T-helper 17 cell (primary cell): ENCODE measurements around the gene FFAR4. TPM values are rescaled to one million over a fixed set of nuclear protein-coding genes. Genes with fewer than 3 reads are reported as not detected.

Experiments used
- ATAC-seq: fragments of 150-1000 bp; cut with Tn5 transposase; 2 replicates; pipeline ENCODE4 v1.10.0; 2021; ENCODE audit warnings: mild to moderate bottlenecking, moderate library complexity
- DNase-seq, 3 donors: peaks; one replicate each; pipeline versions ENCODE4 v3.0.0 to v3.0.0-alpha.2; 2020 to 2021
- H3K9me3 ChIP-seq: one replicate; pipeline ENCODE4 v1.7.0; 2013; ENCODE audit warnings: low read length, mild to moderate bottlenecking; ENCODE audit not compliant: control insufficient read depth, poor library complexity, severe bottlenecking
- H3K27ac Mint-ChIP-seq: one replicate; pipeline ENCODE4 v1.8.0; 2022; ENCODE audit warnings: mild to moderate bottlenecking, moderate library complexity, mixed read lengths
- H3K27me3 Mint-ChIP-seq: one replicate; pipeline ENCODE4 v1.8.0; 2022; ENCODE audit warnings: mixed read lengths
- H3K36me3 Mint-ChIP-seq: one replicate; pipeline ENCODE4 v1.8.0; 2022; ENCODE audit warnings: low read depth, mixed read lengths
- H3K4me1 Mint-ChIP-seq: one replicate; pipeline ENCODE4 v1.8.0; 2022; ENCODE audit warnings: mild to moderate bottlenecking, mixed read lengths
- H3K4me3 Mint-ChIP-seq: one replicate; pipeline ENCODE4 v1.8.0; 2022; ENCODE audit warnings: mild to moderate bottlenecking, moderate library complexity, mixed read lengths
- total RNA-seq, 4 donors: library from RNA in 2 of 4; stranded (reverse) in 2 of 4; gene quantifications; one replicate each; pipeline ENCODE4 v1.2.3 and lab custom pipeline; 2022 to 2026

FFAR4 gene
- total RNA-seq, 2 donors from 2014 or later = not detected

- H3K9me3 ChIP-seq = no peaks in the 10 kb centered on the region
- Mint-ChIP-seq H3K27ac (no peak overlapping the region), H3K36me3 (peaks cover 2% of the 10 kb centered on the region), H3K4me3 (no peak overlapping the region), H3K27me3 (peaks cover 31% of the 10 kb centered on the region), H3K4me1 (peaks cover 2% of the 10 kb centered on the region)
- DNase-seq (no peak), ATAC-seq (no peak)
Observed at GRCh38 chr10:93597075-93597599, 30.7 kb downstream of the FFAR4 start.

DNA sequence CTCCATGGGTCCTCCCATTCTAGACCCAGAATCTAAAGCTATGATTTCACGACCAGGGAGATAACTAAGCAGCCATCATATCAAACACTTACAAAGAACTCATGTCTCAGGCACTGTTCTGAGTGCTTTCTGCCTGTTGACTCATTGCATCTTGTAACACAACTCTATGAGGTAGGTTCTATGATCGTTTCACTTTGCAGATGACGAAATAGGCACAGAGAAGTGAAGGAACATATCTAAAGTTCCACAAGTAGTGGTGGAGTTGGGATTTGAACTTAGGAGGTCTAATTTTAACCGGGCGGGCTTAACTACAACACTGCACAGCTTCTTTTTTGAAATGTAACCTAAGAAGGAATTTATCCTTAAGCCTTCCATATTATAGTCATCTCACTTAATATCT is 31.7 kb downstream of the FFAR4 start:
- ATAC-seq (no peak), DNase-seq (no peak)
- Mint-ChIP-seq H3K4me1 (peaks cover 2% of the 10 kb centered on the region), H3K4me3 (no peak overlapping the region), H3K27me3 (peaks cover 41% of the 10 kb centered on the region), H3K36me3 (peaks cover 2% of the 10 kb centered on the region), H3K27ac (no peak overlapping the region)
- H3K9me3 ChIP-seq = no peaks in the 10 kb centered on the region

DNA sequence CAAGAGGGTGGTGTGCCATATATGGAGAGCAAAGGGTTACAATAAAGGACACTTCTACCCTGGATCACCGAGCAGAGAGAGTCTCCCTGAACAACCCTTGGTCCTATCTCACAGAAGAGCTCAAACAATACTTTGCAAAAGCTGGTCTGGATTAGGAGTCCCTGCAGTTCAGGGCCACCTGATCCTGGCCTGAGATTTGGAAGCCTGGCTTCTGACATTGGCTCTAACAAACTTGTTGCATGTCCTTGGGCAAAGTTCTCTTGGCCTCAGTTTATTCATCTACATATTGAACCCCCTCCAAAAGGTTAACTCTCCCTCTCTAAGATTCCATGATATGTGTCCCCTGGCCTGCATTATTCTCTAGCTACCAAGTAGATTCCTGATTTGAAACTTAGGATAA is 32.9 kb downstream of the FFAR4 start:
- no peak overlapping the region for H3K4me3 Mint-ChIP-seq
- no peak overlapping the region for H3K27ac Mint-ChIP-seq
- H3K9me3 ChIP-seq = no peaks in the 10 kb centered on the region
- ATAC-seq (no peak), DNase-seq (no peak)
- H3K27me3 Mint-ChIP-seq = peaks cover 50% of the 10 kb centered on the region
- peaks cover 2% of the 10 kb centered on the region for H3K36me3 Mint-ChIP-seq
- H3K4me1 Mint-ChIP-seq = peaks cover 2% of the 10 kb centered on the region

- no peak for ATAC-seq
- no peak for DNase-seq
- peaks cover 2% of the 10 kb centered on the region for H3K36me3 Mint-ChIP-seq
- no peak overlapping the region for H3K4me3 Mint-ChIP-seq
- H3K27ac Mint-ChIP-seq = no peak overlapping the region
- H3K9me3 ChIP-seq = no peaks in the 10 kb centered on the region
- H3K27me3 Mint-ChIP-seq = peaks cover 48% of the 10 kb centered on the region
- H3K4me1 Mint-ChIP-seq = peaks cover 2% of the 10 kb centered on the region
Observed at GRCh38 chr10:93599778-93600177, 33.3 kb downstream of the FFAR4 start.

GRCh38 chr10:93600446-93601145 is 34.1 kb downstream of the FFAR4 start:
- Mint-ChIP-seq H3K27me3 (peaks cover 46% of the 10 kb centered on the region), H3K36me3 (peaks cover 2% of the 10 kb centered on the region), H3K4me3 (no peak overlapping the region), H3K4me1 (peaks cover 2% of the 10 kb centered on the region), H3K27ac (no peak overlapping the region)
- no peaks in the 10 kb centered on the region for H3K9me3 ChIP-seq
- no peak for ATAC-seq
- DNase-seq = no peak

- Mint-ChIP-seq H3K4me1 (peaks cover 2% of the 10 kb centered on the region), H3K27ac (no peak within 1 kb of the TSS), H3K36me3 (peaks cover 2% of the 10 kb centered on the region), H3K27me3 (peaks cover 50% of the 10 kb centered on the region), H3K4me3 (no peak within 1 kb of the TSS)
- DNase-seq (no peak), ATAC-seq (no peak)
- H3K9me3 ChIP-seq = no peaks in the 10 kb centered on the region
Observed at GRCh38 chr10:93601146-93601773, 34.8 kb downstream of the FFAR4 start, which contains the start of gene RBP4. TSS of gene RBP4 (minus strand) at chr10:93601235. CDS start at chr10:93601028, 207 bp downstream.

DNA sequence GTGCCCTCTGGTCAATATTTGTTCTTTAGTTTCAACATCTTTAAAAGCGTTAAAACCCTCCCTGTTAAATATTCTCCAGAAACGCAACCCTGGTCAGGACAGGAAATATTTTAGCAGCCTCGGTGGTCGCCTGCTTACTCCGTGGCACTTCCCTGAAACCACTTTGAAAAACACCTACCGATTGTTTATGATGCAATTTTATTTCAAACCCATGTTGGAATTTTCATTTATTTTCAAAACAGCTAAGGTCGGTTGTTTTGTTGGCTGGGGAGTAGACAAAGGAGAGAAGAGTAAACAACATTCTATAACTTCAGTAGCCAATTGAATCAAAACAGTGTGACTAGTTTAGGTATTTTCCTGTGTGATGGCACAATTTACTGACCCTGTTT is 35.3 kb downstream of the FFAR4 start:
- no peak for ATAC-seq
- no peak overlapping the region for H3K4me3 Mint-ChIP-seq
- H3K4me1 Mint-ChIP-seq = peaks cover 2% of the 10 kb centered on the region
- H3K9me3 ChIP-seq = no peaks in the 10 kb centered on the region
- DNase-seq = no peak
- H3K27me3 Mint-ChIP-seq = peaks cover 54% of the 10 kb centered on the region
- no peak overlapping the region for H3K27ac Mint-ChIP-seq
- peaks cover 2% of the 10 kb centered on the region for H3K36me3 Mint-ChIP-seq

DNA sequence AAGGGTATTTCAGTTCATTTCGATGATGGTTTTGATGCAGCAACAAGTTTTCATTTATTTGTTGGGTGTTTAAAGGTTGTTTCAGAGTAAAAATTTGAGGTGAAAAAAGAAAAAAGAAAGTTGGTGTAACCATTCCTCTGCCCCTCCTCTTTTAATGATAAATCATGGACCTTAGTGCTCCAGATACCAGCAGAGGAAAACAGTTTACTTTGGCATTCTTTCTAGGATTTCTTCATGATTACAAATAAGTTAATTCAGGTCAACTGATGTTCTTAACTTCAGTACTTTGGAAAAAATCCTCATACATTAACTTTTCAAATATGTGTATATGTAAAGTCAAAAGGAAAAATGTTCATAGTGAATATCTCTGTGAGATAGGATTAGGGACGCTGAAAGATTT is 36.6 kb downstream of the FFAR4 start:
- H3K9me3 ChIP-seq = no peaks in the 10 kb centered on the region
- no peak for DNase-seq
- no peak for ATAC-seq
- Mint-ChIP-seq H3K27me3 (peaks cover 48% of the 10 kb centered on the region), H3K4me3 (no peak overlapping the region), H3K27ac (no peak overlapping the region), H3K36me3 (peaks cover 2% of the 10 kb centered on the region), H3K4me1 (peaks cover 2% of the 10 kb centered on the region)

GRCh38 chr10:93604146-93604545 is 37.7 kb downstream of the FFAR4 start:
- H3K9me3 ChIP-seq = no peaks in the 10 kb centered on the region
- ATAC-seq (no peak), DNase-seq (no peak)
- peaks cover 2% of the 10 kb centered on the region for H3K36me3 Mint-ChIP-seq
- H3K4me1 Mint-ChIP-seq = peaks cover 2% of the 10 kb centered on the region
- peaks cover 52% of the 10 kb centered on the region for H3K27me3 Mint-ChIP-seq
- no peak overlapping the region for H3K4me3 Mint-ChIP-seq
- H3K27ac Mint-ChIP-seq = no peak overlapping the region

DNA sequence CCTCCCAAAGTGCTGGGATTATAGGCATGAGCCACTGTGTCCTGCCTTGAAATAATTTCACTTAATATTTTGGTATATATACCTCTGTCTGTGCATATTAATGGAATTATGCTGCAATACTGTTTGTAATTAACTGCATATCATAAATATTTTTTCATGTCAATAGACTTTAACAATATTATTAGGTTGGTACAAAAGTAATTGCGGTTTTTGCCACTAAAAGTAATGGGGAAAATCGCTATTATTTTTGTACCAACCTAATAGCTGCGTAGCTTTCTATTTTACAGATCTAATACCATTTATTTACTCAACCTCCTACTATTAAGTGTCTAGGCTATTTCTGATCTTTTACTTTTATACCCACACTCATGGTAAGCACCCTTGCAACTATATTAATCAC is 42.0 kb downstream of the FFAR4 start:
- Mint-ChIP-seq H3K4me3 (no peak overlapping the region), H3K27me3 (peaks cover 41% of the 10 kb centered on the region), H3K4me1 (no peaks in the 10 kb centered on the region), H3K27ac (no peak overlapping the region), H3K36me3 (no peaks in the 10 kb centered on the region)
- DNase-seq (no peak), ATAC-seq (no peak)
- H3K9me3 ChIP-seq = no peaks in the 10 kb centered on the region

DNA sequence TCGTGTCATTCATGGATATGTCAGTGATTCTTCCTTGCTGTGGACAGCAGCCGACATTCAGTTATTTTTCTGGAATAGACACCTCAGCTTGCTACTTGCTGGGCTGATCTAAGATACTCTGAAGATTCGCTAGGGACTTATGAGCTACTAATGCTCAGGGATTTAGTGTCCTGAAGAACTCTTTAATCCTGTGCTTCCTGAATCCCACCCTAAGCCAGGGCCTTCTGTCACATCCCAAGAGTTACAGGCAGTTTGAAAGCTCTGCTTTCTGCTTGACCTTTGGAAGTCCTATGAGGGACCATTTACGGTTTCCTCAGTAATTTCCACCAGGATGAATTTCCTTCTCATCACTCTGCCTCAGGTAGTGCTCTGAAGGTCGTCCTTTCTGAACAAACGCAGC is 45.8 kb downstream of the FFAR4 start, which contains the start of gene PDE6C:
PDE6C (plus strand) TSS at position 227 of the 400 bp plus-strand sequence. CDS start 189 bp downstream, outside the sequence.
- H3K27ac Mint-ChIP-seq = no peak within 1 kb of the TSS
- no peak for ATAC-seq
- no peaks in the 10 kb centered on the region for H3K9me3 ChIP-seq

GRCh38 chr10:93613126-93613525 is 46.7 kb downstream of the FFAR4 start:
- Mint-ChIP-seq H3K27me3 (peaks cover 22% of the 10 kb centered on the region), H3K4me1 (no peaks in the 10 kb centered on the region), H3K36me3 (no peaks in the 10 kb centered on the region), H3K4me3 (no peak overlapping the region), H3K27ac (no peak overlapping the region)
- ATAC-seq (no peak), DNase-seq (no peak)
- H3K9me3 ChIP-seq = no peaks in the 10 kb centered on the region

More for the DNA sequence above, 45.8 kb downstream of the FFAR4 start, which contains the start of gene PDE6C:
- H3K4me3 Mint-ChIP-seq = no peak within 1 kb of the TSS
- no peaks in the 10 kb centered on the region for H3K36me3 Mint-ChIP-seq
- DNase-seq = no peak
- H3K4me1 Mint-ChIP-seq = no peaks in the 10 kb centered on the region
- H3K27me3 Mint-ChIP-seq = peaks cover 22% of the 10 kb centered on the region

GRCh38 chr10:93614101-93614825 is 47.8 kb downstream of the FFAR4 start:
- ATAC-seq (no peak), DNase-seq (no peak)
- Mint-ChIP-seq H3K4me1 (no peaks in the 10 kb centered on the region), H3K36me3 (no peaks in the 10 kb centered on the region), H3K27ac (no peak overlapping the region), H3K27me3 (peaks cover 18% of the 10 kb centered on the region), H3K4me3 (no peak overlapping the region)
- no peaks in the 10 kb centered on the region for H3K9me3 ChIP-seq
